Neural progenitor cell (in vitro differentiated cells): ENCODE results near the gene FBXL2. TPM values are rescaled to one million over a fixed set of nuclear protein-coding genes. Genes with fewer than 3 reads are reported as not detected.

ENCODE experiments used
- DNase-seq: peaks from one replicate; pipeline ENCODE4 v3.0.0-alpha.2; 2016; ENCODE audit warnings: low spot score
- H2AFZ ChIP-seq: fragments of 200-600 bp; sonication (generic); replicated peaks from 2 replicates; pipeline ENCODE4 v1.6.1; 2016; ENCODE audit warnings: antibody characterized with exemption
- H3F3A ChIP-seq: fragments of 200-600 bp; sonication (generic); 2 replicates; pipeline ENCODE4 v1.6.1; 2016; ENCODE audit warnings: antibody characterized with exemption, low read depth
- H3K27ac ChIP-seq: fragments of 200-600 bp; sonication (generic); 2 replicates; pipeline ENCODE4 v1.5.1; 2016; ENCODE audit warnings: mild to moderate bottlenecking
- H3K27me3 ChIP-seq: fragments of 200-600 bp; sonication (generic); 2 replicates; pipeline ENCODE4 v1.6.1; 2016; ENCODE audit warnings: mild to moderate bottlenecking, moderate library complexity
- H3K36me3 ChIP-seq: fragments of 200-600 bp; sonication (generic); 2 replicates; pipeline ENCODE4 v1.5.1; 2016
- H3K4me1 ChIP-seq: fragments of 200-600 bp; sonication (generic); 2 replicates; pipeline ENCODE4 v1.6.1; 2016; ENCODE audit warnings: mixed run types
- H3K4me2 ChIP-seq: fragments of 200-600 bp; sonication (generic); 2 replicates; pipeline ENCODE4 v1.6.1; 2016
- H3K4me3 ChIP-seq: fragments of 200-600 bp; sonication (generic); 2 replicates; pipeline ENCODE4 v1.5.1; 2016
- H3K79me2 ChIP-seq: fragments of 200-600 bp; sonication (generic); 2 replicates; pipeline ENCODE4 v1.6.1; 2016; ENCODE audit warnings: low read depth
- H3K9ac ChIP-seq: fragments of 200-600 bp; sonication (generic); 2 replicates; pipeline ENCODE4 v1.6.1; 2016
- H3K9me3 ChIP-seq: fragments of 200-600 bp; sonication (generic); 2 replicates; pipeline ENCODE4 v1.5.1; 2016; ENCODE audit warnings: low read depth
- H4K20me1 ChIP-seq: fragments of 200-600 bp; sonication (generic); 2 replicates; pipeline ENCODE4 v1.6.1; 2016; ENCODE audit warnings: low read depth
- H3K27ac Mint-ChIP-seq: 3 replicates; pipeline ENCODE4 v1.8.0; 2021; ENCODE audit warnings: mixed read lengths
- H3K27me3 Mint-ChIP-seq: 2 replicates; pipeline ENCODE4 v1.8.0; 2022; ENCODE audit warnings: low read depth, mild to moderate bottlenecking, inconsistent platforms, moderate library complexity, mixed read lengths; ENCODE audit not compliant: insufficient read depth
- H3K36me3 Mint-ChIP-seq: 3 replicates; pipeline ENCODE4 v1.8.0; 2021; ENCODE audit warnings: mixed read lengths
- H3K4me1 Mint-ChIP-seq: 3 replicates; pipeline ENCODE4 v1.8.0; 2021; ENCODE audit warnings: mixed read lengths
- H3K4me3 Mint-ChIP-seq: 3 replicates; pipeline ENCODE4 v1.8.0; 2021; ENCODE audit warnings: mild to moderate bottlenecking, moderate library complexity, mixed read lengths
- H3K9me3 Mint-ChIP-seq: 3 replicates; pipeline ENCODE4 v1.8.0; 2020; ENCODE audit warnings: mixed read lengths
- EZH2 ChIP-seq: fragments of 200-600 bp; sonication (generic); IDR thresholded peaks from 2 replicates; pipeline ENCODE4 v1.6.1; 2017; ENCODE audit warnings: antibody characterized with exemption, mild to moderate bottlenecking, moderate library complexity
- EZH2phosphoT487 ChIP-seq: fragments of 200-600 bp; sonication (generic); IDR thresholded peaks from 2 replicates; pipeline ENCODE4 v1.6.1; 2017; ENCODE audit warnings: antibody characterized with exemption
- total RNA-seq: library from RNA; depleted of rRNA; stranded (reverse); fragments of >200 nt; gene quantifications from 2 replicates; pipeline ENCODE4 v1.2.3, GENCODE V29; 2015; ENCODE audit warnings: low replicate concordance
- TF ChIP-seq, protein P1 (sequence below): fragments of 200-600 bp; sonication (generic); IDR thresholded peaks from 2 replicates; pipeline ENCODE4 v1.5.1; 2017; ENCODE audit warnings: antibody characterized with exemption, mild to moderate bottlenecking

Gene FBXL2
- total RNA-seq, 1 donor from 2014 or later: 18.2 TPM

DNA sequence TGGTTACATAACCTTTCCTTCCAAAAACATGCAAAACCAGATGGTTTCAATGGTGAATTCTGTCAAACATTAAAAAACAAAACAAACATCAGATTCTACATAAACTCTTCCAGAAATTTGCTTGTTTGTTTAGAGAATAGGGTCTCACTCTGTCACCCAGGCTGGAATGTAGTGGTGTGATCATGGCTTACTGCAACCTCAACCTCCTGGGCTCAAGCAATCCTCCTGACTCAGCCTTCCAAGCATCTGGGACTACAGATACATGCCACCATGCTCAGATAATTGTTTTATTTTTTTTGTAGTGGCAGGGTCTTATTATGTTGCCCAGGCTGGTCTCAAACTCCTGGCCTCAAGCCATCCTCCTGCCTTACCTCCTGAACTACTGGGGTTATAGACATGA is 36.1 kb downstream of the FBXL2 start:
- no peaks in the 10 kb centered on the region for H3K9me3 ChIP-seq
- DNase-seq: no peak
- H3K4me2 ChIP-seq: no peak overlapping the region
- no peak overlapping the region for H3K4me3 ChIP-seq
- no peaks in the 10 kb centered on the region for H4K20me1 ChIP-seq
- TF ChIP-seq EZH2phosphoT487: no peak
- no peak for TF ChIP-seq EZH2
- TF ChIP-seq, protein P1, sequence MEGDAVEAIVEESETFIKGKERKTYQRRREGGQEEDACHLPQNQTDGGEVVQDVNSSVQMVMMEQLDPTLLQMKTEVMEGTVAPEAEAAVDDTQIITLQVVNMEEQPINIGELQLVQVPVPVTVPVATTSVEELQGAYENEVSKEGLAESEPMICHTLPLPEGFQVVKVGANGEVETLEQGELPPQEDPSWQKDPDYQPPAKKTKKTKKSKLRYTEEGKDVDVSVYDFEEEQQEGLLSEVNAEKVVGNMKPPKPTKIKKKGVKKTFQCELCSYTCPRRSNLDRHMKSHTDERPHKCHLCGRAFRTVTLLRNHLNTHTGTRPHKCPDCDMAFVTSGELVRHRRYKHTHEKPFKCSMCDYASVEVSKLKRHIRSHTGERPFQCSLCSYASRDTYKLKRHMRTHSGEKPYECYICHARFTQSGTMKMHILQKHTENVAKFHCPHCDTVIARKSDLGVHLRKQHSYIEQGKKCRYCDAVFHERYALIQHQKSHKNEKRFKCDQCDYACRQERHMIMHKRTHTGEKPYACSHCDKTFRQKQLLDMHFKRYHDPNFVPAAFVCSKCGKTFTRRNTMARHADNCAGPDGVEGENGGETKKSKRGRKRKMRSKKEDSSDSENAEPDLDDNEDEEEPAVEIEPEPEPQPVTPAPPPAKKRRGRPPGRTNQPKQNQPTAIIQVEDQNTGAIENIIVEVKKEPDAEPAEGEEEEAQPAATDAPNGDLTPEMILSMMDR: no peak
- no peaks in the 10 kb centered on the region for H3F3A ChIP-seq
- H3K9me3 Mint-ChIP-seq: peaks cover 4% of the 10 kb centered on the region
- no peak overlapping the region for H3K4me3 Mint-ChIP-seq
- no peak overlapping the region for H3K27ac ChIP-seq
- peaks cover 10% of the 10 kb centered on the region for H3K36me3 Mint-ChIP-seq
- H3K27ac Mint-ChIP-seq: no peak overlapping the region
- H3K27me3 ChIP-seq: no peaks in the 10 kb centered on the region
- H3K79me2 ChIP-seq: no peaks in the 10 kb centered on the region
- no peak overlapping the region for H2AFZ ChIP-seq
- no peak overlapping the region for H3K9ac ChIP-seq
- no peaks in the 10 kb centered on the region for H3K4me1 ChIP-seq
- no peaks in the 10 kb centered on the region for H3K36me3 ChIP-seq
- H3K27me3 Mint-ChIP-seq: no peaks in the 10 kb centered on the region
- peaks cover 3% of the 10 kb centered on the region for H3K4me1 Mint-ChIP-seq

DNA sequence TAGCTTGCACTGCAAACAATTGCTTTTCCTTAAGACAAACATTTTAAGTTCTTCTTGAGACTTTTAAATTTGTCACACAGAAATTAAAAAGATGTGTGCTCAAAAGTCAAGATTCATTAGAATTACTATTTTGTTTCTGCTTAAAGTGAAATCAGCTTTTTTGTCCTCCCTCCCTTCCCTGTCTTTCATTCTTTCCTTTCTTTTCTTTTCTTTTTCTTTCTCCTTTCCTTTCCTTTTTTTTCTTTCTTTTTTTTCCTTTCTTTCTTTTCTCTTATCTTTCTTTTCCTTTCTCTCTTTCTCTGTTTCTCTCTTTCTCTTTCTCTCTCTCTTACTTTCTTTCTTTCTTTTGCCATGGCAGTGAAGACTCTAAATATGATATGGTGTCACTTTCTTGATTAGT is 37.8 kb downstream of the FBXL2 start:
- no peaks in the 10 kb centered on the region for H3K4me1 ChIP-seq
- H3K9ac ChIP-seq: no peak overlapping the region
- no peak for TF ChIP-seq EZH2
- no peak for TF ChIP-seq EZH2phosphoT487
- Mint-ChIP-seq H3K4me3 (no peak overlapping the region), H3K4me1 (peaks cover 3% of the 10 kb centered on the region), H3K27ac (no peak overlapping the region), H3K9me3 (peaks cover 4% of the 10 kb centered on the region), H3K27me3 (no peaks in the 10 kb centered on the region), H3K36me3 (peaks cover 10% of the 10 kb centered on the region)
- no peaks in the 10 kb centered on the region for H3K27me3 ChIP-seq
- H3K27ac ChIP-seq: no peak overlapping the region
- H3K4me2 ChIP-seq: no peak overlapping the region
- no peak for DNase-seq
- no peak overlapping the region for H2AFZ ChIP-seq
- H3K9me3 ChIP-seq: no peaks in the 10 kb centered on the region
- no peak overlapping the region for H3K4me3 ChIP-seq
- H4K20me1 ChIP-seq: no peaks in the 10 kb centered on the region
- H3K79me2 ChIP-seq: no peaks in the 10 kb centered on the region
- no peaks in the 10 kb centered on the region for H3F3A ChIP-seq
- H3K36me3 ChIP-seq: no peaks in the 10 kb centered on the region

DNA sequence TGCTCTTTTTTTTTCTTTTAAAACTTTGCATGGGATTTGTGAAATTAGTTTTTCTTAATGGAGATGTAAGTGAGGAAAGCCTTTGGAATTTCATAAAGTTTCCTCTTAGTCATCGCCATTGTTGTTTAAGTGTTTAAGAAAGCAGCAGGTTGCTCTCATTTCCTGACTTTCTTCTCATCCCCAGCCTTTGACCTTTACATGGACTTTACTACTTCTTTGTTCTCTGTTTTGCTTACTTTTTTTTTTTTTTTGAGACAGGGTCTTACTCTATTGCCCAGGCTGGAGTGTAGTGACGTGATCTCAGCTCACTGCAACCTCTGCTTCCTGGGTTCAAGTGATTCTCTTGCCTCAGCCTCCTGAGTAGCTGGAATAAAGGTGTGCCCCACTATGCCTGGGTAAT is 38.6 kb downstream of the FBXL2 start:
- Mint-ChIP-seq H3K4me1 (peaks cover 3% of the 10 kb centered on the region), H3K36me3 (peaks cover 10% of the 10 kb centered on the region), H3K27me3 (no peaks in the 10 kb centered on the region), H3K4me3 (no peak overlapping the region), H3K27ac (no peak overlapping the region), H3K9me3 (peaks cover 4% of the 10 kb centered on the region)
- no peak overlapping the region for H3K4me3 ChIP-seq
- no peak overlapping the region for H3K9ac ChIP-seq
- no peaks in the 10 kb centered on the region for H3K36me3 ChIP-seq
- no peak overlapping the region for H3K27ac ChIP-seq
- no peaks in the 10 kb centered on the region for H3F3A ChIP-seq
- no peak overlapping the region for H2AFZ ChIP-seq
- no peaks in the 10 kb centered on the region for H3K9me3 ChIP-seq
- TF ChIP-seq EZH2 (no peak), EZH2phosphoT487 (no peak)
- TF ChIP-seq, protein P1: no peak
- H3K4me1 ChIP-seq: no peaks in the 10 kb centered on the region
- H3K79me2 ChIP-seq: no peaks in the 10 kb centered on the region
- no peaks in the 10 kb centered on the region for H3K27me3 ChIP-seq
- no peak overlapping the region for H3K4me2 ChIP-seq
- no peak for DNase-seq
- no peaks in the 10 kb centered on the region for H4K20me1 ChIP-seq

DNA sequence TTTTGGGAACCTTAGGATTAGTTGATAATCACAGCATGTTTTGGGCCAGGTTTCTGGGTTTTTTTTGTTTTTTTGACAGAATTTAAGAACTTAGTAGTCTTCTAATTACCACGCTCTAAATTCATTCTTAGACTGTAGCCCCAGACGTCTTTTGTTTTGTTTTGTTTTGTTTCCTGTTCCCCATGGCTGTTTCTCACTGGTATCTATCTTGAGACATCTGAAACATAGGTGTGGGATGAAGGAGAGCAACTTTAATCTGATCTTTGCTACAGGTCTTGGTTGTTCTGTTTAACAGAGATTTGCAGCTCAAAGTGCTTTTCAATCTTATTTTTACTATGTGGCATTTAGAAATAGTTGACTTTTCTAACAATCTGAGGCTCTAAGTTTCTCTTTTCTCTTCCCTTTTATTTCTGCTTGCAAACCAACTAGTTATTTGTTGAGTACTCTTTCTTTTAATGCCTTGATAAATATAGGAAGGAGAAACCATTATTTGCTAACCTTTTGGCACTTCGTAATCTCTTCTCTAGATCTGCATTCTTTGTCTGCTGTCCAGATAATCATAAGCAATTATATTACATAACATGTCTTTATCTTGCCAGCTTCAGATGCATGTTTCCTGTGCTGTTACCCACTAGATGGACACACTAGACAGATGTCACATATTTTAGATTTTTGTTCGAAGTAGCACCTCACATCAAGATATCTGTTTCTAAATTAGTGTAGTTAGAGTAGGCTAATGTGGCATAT is 40.9 kb downstream of the FBXL2 start:
- Histone ChIP-seq H3K79me2 (no peaks in the 10 kb centered on the region), H2AFZ (no peak overlapping the region), H3F3A (no peaks in the 10 kb centered on the region), H3K27ac (no peak overlapping the region), H3K27me3 (no peaks in the 10 kb centered on the region), H3K36me3 (no peaks in the 10 kb centered on the region), H3K9ac (no peak overlapping the region), H3K4me1 (no peaks in the 10 kb centered on the region), H3K4me2 (no peak overlapping the region), H3K4me3 (no peak overlapping the region), H4K20me1 (no peaks in the 10 kb centered on the region), H3K9me3 (no peaks in the 10 kb centered on the region)
- TF ChIP-seq, protein P1: no peak
- no peak for TF ChIP-seq EZH2phosphoT487
- no peak for TF ChIP-seq EZH2
- H3K4me3 Mint-ChIP-seq: no peak overlapping the region
- peaks cover 3% of the 10 kb centered on the region for H3K36me3 Mint-ChIP-seq
- H3K27ac Mint-ChIP-seq: no peak overlapping the region
- H3K9me3 Mint-ChIP-seq: no peaks in the 10 kb centered on the region
- H3K4me1 Mint-ChIP-seq: peaks cover 3% of the 10 kb centered on the region
- H3K27me3 Mint-ChIP-seq: no peaks in the 10 kb centered on the region
- DNase-seq: no peak
